T1000 (cell line): Measurements from ENCODE around the gene MAGEC3.

ENCODE experiments used
- DNase-seq: peaks from one replicate; lab custom pipeline; 2025; ENCODE audit warnings: mixed read lengths; lab: John Stamatoyannopoulos, UW

MAGEC3 gene

DNA sequence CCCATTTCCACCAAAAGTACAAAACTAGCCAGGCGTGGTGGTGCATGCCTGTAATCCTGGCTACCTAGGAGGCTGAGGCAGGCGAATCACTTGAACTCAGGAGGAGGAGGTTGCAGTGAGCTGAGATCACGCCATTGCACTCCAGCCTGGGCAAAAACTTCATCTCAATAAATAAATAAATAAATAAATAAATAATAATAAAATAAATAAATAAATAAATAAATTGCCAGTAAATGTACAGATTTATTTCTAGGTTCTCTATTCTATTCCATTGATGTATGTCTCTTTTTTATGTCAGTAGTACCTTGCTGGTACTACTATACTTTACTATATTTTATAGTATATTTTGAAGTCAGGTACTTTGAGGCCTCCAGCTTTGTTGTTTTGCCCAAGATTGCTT is 109.2 kb downstream of the MAGEC3 start:
- no peak for DNase-seq
